HG02759 (cell line): ENCODE data around the gene SH3PXD2A.

Experiments used
- ATAC-seq: cut with Tn5 transposase; IDR thresholded peaks from one replicate; pipeline ENCODE4 v1.9.1; 2021; ENCODE audit warnings: mild to moderate bottlenecking, moderate library complexity; ENCODE audit not compliant: unreplicated experiment

The SH3PXD2A gene

DNA sequence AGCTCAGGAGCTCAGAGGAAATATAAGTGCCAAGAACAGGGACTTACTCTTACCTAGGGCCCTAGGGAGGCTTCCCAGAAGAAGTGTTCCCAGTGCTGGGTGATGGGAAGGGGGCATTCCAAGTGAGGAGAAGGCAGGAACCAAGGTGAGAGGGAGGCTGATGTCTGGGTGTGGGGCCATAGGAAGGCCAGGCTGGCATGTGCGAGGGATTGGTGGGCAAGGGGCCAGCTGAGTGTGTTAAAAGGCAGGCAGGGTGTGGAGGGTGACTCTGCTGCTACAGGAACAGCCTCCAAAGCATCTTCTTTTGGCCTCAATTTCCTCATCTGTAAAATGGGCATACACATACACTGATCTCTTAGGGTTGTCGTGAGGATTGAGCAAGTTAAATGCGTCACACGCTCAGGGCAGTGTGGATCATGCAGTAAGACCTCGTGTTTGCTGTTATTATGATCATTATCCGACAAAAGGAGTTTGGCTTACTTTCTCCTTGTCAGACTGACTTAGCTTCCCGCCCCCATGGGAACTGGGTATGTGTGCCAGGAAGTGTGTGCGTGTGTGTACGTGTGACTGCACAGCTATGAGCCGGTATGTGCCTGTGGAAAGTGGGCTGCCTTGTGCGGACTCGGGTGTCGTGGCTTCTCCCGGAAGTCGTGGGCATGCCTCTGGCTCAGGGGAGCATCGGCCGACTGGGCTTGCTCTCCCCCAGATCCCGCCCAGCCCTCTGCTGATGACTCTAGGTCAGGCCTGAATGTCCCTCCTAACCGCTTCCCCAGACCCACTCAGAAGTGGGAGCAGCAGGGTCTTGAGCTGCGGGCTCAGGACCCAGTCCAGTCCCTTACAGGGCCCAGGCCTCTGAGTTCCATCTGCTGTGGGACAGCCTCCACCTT, 302.3 kb downstream of the SH3PXD2A start:
- ATAC-seq, result no peak

DNA sequence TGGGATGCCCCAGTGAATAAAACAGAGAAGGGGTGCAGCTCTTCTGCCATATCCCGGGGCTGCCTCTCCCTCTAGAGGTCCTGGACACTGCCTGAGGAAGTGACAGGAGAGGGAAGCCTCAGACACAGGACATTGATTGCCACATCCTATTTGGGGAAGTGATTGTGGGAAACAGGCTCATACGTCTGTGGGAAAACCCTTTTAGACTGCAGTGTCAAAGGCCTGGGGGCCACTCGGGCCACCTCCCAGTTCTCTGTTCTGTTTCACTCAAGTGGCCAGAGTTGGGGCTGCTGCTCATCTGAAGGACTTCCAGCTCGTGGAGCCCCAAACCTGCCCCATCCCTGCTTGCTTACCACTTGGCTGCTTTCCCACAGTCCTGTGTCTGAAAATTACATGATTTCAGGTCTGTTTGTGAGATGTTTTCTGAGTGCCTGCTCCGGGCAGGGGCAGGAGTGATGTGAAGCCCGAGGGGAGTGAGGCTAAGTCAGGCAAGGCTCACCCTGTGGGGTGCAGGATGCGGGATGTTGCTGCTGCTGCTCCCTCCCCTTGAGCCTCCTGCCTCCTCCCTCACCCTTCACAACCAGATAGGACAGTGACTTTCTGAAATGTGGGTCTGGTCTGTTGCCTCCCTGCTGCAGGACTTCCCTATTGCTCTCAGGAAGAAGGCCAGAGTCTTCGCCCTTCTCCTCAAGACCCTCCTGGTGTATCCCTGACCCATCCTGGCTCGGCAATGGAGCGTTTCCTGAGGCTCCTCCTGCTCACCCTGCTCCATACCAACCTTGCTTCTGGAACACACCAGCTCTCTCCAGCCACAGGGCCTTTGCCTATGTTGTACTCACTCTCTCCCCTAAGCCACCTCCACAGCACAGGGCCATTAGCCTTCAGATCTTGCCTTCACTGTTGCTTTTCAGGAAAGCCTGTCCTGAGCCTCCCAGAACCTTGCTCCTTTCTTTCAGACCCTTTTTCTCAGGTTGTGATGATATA, 303.5 kb downstream of the SH3PXD2A start:
- ATAC-seq, result no peak

DNA sequence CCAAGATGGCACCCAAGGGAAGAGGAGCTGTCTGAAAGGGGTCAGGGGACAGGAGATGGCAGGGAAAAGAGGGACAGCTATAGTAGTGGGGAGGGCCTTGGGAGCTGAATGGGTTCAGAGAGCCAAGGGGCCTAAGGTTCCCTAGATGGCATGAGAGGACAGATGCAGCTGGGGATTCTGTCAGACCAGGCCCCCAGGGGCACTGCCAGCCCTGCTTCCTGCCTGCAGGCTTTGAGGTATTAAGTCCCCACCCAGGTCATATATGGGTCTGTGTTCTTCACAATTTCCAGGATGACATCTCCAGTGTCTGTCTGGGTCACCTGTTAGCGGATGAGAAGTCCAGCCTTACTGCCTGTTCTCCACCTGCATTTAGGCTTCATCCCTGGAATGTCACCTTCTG, 305.1 kb downstream of the SH3PXD2A start:
- ATAC-seq, result no peak

DNA sequence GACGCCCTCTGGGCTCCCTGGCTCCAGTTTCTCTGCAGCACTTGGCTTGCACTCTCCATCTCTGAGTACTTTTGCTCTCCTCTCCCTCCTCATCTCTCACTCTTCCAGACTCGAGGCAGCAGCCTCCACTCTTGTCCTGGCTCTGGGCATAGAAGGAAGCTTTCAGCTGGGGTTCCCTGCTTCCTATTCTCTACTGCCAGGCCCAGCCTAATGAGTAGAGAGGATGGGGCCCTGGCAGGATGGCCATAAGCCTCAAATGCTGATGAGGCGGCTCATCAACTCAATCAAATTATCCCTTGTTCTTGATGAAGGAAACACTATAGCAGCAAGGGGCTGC, 306.1 kb downstream of the SH3PXD2A start:
- ATAC-seq, result no peak

DNA sequence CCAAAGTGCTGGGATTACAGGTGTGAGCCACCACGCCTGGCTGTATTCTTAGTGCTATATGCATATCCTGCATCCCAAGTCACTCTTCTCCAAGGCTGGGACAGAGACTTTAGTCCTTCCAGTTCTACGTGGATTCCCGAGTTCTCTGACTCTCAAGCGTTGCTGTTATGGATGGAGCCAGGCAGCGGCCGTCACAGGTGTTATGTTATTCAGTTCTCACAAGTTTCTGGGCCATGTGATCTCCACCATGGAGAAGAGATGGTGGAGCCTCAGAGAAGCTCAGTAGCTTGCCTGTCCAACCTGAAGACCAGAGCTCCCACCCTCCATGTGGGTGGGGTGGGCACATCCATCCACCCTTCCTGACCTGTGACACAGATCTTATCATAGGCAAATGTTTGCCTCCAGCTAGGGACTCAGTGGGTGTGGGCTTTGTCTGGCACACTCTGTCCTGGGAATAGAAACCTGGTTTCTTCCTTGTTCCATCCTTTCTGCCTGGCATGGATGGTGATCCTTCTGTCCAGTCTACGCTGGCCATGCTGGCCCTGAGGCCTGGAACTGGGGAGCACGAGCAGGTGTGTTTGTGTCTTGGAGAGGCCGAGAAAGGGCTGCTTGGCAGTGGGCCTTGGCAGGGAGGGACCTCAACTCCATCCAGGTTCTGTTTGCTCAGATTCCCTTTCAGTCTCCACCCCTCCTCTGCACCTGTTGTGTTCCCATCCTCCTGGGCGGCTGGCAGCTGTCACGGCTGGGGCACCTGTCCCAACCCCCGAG, 306.6 kb downstream of the SH3PXD2A start:
- ATAC-seq, result no peak

DNA sequence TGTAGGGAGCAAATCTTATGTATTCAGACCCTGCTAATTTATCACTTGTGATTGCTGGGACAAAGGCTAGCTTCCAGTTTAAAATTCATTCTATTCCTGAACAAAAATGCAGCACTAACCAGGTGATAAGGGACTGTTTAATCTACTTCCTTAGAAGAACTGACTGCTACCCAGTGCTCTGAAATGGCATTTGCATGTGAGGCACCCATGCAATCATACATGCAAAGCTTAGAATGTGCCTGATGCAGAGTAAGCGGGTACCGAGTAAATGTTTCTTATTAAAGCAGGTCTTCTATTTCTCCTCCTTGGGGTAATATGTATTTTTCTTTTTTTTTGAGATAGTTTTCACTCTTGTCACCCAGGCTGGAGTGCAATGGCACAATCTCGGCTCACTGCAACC, 307.4 kb downstream of the SH3PXD2A start:
- no peak for ATAC-seq

DNA sequence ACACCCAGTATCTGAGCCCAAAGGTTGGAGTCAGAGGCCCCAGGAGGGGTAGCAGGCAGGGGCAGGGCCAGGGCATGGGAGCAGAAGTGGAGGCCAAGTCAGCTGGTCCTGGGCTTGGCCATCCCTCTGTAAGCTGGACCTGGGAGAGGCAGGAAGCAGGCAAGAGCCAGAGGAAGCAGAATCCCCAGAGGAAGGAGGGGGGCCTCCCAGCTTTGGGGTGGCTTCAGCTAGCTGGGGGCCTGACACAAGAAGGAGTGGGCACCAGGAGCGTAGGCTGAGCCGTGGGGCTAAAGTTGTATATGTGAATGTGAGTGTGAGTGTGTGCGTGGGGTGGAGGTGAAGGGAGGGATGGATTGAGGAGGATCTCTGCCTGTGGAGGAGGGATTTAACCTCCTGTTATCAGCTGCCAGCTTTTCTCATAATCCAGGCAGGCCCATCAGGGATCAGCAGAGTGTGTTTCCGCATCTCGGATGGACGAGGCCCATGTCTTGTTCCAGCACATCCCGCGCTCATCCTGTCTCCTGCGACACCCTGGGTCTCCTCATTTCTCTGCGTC, 307.9 kb downstream of the SH3PXD2A start:
- ATAC-seq, result no peak

DNA sequence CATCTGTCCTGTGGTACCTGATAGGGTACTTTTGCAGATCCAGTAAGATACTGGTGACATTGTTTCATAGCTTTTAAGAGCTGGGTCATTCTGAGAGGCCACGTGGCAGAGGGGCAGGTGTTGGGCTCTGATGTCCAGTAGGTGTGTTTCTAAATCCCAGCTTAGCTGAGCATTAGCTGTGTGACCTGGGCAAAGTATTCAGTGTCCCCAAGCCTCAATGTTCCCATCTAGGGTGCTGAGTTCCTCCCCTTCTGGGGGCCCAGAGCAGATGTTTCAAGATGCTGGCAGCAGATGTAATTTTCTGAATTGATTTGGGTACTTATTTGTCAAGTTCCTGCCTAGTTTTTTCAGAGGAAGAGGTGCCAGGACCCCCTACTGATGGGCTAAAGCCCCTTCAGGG, 309.0 kb downstream of the SH3PXD2A start:
- ATAC-seq, result no peak

DNA sequence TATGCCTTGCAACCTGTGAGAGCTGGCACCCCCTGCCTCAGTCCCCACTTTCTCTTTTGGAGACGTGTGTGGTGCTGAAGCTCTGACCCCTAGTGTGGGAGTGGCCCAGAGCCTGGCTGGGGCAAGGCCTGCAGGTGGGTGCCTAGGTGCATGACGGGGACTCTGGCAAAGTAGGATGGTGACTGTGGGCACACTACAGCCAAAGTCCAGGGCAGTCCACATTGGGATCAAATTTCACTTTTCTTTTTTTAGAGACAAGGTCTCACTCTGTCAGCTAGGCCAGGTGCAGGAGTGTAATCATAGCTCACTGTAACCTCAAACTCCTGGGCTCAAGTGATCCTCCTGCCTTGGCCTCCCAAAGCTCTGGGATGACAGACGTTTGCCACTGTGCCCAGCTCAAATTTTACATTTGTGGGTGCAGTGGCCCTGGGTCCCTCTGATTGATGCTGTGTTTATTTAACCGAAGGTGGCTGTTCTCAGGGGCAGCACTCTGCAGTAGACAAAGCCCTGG, 309.6 kb downstream of the SH3PXD2A start:
- ATAC-seq, result no peak

DNA sequence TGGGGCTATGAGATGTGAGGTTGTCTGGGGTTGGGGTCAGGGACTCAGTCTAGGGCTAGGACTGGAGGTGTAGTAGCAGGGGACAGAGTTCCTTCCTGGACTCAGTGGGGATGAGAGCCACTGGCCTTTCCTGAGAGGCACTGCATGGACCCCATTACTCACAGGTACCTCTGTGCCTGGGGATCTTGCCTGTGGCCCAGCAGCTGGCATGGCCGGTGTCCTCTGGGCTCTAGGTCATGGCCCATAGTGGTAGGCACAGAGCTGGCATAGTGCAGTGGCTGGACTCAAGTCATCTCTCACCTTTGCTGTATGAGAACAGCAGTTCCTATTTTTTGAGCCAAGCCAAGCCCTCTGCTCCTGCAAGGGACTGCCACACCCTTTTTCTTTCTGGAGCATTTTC, 310.0 kb downstream of the SH3PXD2A start:
- ATAC-seq, result no peak

DNA sequence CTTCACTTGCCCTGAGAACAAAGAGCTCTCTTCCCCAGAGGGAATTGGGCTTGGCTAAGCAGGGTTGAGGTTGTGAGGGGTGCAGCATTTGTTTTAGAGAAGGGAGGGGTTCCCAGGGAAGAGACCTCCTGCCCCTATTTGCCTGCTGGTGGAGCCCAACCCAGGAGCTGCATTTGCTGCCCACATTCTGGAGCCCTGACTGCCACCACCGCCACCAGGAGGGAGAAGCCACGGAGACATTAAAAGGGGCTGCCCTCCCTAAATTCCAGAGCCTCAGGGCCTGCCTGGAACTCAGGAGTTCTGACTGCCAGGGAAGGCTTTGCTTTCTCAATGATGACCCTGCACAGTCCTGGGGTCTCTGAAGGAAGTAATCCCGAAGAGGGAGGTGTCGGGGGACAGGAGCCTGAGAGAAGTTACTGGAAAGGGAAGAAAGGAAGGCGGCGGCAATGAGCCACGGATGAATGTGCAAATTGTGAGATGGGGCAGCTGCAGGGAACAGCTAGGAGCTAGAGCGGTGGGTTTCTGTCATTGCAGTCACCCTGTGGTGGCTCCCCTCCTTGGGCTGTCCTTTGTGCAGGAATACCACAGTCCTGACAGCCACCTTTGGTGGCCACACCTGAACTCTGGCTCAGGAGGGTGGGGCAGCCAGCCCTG, 310.6 kb downstream of the SH3PXD2A start:
- ATAC-seq, result no peak
